NCI-H2107 treated with DMSO at 0.1 percent for 48 hours (cell line): ENCODE data around the gene ENG.
"Not testable (repeated sequence)": the region's sequence is repeated elsewhere in the genome, so short reads cannot be mapped to it uniquely, and the experiment has no call there.

ENCODE experiments used
- DNase-seq: peaks from one replicate; lab custom pipeline; 2025; ENCODE audit not compliant: unreplicated experiment; lab: John Stamatoyannopoulos, UW

ENG gene

GRCh38 chr9:127846443-127847177 lies 7.8 kb downstream of the ENG start:
- DNase-seq = no peak

DNA sequence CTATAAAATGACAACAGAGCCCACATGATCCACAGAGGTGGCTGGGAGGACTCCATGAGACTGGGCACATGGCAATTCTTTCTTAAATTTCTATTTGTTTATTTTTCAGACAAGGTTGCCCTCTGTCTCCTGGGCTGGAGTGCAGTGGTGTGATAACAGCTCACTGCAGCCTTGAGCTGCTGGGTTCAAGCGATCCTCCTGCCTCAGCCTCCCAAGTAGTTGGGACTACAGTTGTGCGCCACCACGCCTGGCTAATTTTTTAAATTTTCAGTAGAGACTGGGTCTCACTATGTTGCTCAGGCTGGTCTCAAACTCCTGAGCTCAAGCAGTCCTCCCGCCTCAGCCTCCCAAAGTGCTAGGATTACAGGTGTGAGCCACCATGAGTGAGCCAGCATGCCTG lies 8.8 kb downstream of the ENG start:
- DNase-seq = not testable (repeated sequence)

DNA sequence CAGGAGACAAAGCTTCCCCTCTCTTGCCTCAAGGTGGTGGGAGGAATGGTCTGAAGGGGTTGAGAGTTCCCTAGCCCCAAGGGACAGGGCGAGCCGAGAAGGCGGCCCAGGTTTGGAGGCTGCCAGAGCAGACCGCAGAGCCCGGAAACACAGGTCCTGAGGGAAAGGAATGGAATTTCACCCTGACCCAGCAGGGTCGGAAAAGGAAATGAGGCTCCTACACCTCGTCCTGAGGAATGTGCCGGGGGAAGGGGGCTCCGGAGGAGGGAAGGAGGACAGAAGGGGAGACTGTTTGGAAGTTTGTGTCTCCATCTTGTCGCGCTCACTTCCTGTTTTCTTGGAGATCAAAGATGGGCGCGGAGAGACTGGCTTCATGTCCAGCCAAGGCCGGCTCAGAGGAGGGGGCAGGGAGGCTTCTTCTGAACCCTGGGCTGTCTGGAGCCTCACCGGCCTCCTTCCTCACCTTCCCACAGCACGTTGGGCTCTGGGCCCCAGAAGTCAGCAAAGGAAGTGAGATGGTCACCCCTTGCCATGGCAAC lies 9.6 kb downstream of the ENG start:
- no peak for DNase-seq

- no peak for DNase-seq
These were observed 13.2 kb downstream of the ENG start for GRCh38 chr9:127841087-127841835.

GRCh38 chr9:127838375-127839078 lies 15.9 kb downstream of the ENG start:
- no peak for DNase-seq

DNA sequence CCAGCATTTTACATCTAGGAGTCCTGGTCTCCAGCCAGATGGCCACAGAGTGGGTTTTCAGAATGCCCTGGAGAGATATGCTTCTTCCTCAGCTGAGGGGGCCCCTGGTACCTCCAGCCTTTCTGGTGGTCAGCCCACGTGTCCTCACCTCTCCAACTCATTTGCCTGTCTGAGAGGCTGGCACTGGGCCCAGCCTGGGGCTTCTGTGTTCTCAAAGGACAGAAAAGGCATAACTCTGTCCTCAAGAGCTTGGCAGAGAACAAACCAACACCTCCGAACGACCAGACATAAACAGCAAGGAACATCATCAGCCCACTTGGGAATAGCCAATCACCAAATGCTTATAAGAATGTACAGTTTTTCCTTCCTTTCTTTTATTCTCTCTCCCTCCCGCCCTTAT lies 17.1 kb downstream of the ENG start:
- no peak for DNase-seq

GRCh38 chr9:127836561-127836960 lies 17.9 kb downstream of the ENG start:
- DNase-seq = not testable (repeated sequence)

- DNase-seq = no peak
These were observed 18.4 kb downstream of the ENG start for GRCh38 chr9:127835991-127836516.

DNA sequence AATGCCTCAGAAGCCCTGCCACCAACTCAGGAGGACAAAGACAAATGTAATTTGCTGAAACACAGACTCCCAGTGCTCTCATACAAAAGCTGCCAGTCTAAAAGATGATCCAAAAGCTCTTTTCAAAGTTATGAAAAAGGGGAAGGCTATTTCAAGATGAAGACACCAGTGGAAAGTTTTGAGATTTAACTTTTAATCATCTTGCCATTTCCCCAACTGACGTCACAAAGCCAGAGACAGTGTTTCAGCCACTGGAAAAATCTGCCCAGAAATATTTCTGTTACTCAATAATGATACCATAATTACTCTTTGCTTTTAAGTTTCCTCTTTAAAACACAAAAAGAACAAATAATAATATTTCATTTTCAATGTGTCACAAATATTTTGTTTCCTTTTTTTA lies 20.9 kb downstream of the ENG start:
- DNase-seq = no peak

DNA sequence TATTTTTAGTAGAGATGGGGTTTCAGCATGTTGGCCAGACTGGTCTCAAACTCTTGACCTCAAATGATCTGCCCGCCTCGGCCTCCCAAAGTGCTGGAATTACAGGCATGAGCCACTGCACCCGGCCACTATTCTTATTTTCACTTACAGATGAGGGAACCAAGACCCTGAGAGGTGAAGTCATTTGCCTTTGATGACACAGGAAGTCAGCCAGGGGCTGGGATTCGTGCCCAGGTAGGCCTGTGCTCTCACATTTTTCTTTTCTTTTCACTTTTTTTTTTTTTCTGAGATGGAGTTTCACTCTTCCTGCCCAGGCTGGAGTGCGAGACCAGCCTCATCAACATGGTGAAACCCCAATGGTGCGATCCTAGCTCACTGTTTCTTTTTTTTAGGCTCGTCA lies 22.2 kb downstream of the ENG start:
- no peak for DNase-seq

GRCh38 chr9:127829205-127829906 lies 25.1 kb downstream of the ENG start:
- no peak for DNase-seq

DNA sequence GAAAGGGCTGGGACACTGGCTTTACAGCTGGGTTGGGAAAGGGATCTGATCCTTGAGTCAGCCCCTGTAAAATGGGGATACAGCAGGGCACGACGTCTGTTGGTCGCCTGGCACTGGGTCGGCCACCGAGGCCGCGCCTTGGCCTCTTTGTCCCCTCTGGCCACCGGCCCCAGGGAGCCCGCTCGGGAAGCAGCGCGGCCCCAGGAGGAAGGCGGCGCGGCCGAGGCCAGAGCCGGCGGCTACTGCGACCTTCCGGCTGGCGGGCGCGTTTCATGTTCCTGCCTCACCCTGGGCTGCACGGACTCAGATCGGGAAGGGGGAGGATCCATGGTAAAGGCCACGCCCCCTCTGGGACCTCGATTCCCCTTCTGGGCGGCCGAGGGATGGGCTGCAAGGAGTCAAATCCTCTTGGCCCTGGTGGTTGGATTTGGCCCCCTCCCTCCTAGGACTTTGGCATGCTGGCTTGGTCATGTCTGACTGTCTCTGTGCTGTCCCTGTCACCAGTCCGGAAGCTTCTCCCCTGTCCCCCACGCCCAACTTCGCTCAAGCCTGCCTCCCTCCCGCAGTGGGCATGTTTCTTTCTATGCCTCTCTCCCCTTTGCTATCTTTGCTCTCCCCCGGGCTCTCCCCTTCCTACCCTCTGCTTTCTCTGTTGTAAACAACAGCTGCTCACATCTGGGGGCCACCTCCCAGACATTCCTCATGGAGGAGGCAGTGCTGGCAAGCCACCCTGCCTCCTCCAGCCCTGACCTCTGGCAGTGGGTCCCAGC lies 26.0 kb downstream of the ENG start:
- no peak for DNase-seq

- DNase-seq = no peak
These were observed 28.1 kb downstream of the ENG start for GRCh38 chr9:127826253-127826913.

DNA sequence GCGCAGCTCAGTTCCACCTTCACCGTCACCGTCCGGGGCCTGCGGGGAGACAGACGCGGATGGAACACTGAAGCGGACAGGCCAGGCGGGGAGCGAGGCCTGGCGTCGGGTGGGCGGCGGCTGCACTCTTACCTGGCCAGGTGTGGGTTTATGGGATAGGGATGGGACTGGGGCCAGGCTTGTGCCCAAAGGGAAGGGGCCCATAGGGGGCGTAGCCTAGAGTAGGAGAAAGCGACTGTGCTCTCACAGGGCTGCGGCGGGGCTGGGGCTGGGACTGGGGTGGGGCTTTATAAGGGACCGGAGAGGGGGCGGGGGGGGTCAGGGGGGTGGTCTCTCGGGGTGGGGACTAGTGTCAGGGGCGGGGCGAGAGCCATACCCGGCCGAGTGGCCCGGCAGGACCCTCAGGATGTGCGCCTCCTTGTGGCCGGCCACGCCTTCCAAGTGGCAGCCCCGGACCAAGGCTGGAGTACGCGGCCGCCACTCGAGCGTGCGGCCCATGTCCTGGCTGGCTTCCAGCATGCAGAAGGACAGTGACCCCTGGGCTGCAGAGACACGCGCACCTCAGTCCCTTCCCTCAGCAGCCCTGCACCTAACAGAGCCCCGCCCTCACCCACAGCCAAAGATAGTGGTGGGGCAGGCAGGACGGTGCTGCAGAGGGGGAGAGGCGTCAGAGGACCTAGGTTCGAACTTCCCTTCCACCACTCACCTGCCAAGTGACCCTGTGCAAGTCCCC lies 29.0 kb downstream of the ENG start:
- no peak for DNase-seq

DNA sequence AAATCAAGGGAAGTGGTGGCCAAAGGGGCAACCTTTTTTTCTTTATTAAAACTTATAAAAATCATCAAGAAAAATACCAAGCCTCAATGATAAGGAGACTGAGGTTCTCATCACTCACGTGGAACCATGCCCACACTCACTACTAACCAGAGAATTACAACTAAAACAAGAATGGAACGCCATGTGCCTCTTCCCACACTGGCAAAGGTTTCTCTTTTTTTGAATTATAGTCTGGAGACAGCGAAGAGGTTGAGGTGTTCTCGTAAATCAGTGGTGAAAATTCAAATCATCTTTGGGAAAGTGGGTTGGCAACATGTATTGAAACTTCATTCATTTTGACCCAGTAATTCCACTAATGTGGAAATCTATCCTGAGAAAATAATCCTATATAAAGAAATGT lies 32.4 kb downstream of the ENG start:
- DNase-seq = no peak

DNA sequence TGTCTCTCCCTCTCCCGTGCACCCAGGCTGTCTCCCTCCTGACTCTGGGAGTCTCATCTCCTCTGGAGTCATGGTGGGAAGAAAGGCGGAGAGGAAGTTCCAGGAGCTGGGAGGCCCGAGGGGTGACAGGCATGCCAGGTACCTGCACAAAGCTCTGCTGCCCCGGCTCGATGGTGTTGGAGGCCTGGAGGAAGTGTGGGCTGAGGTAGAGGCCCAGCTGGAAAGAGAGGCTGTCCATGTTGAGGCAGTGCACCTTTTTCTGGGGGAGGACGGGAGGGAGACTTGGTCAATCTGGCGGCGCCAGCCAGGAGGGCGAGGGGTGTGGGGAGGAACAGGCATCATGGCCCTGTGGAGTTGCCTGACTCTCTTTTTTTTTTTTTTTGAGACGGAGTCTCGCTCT lies 35.9 kb downstream of the ENG start:
- no peak for DNase-seq

GRCh38 chr9:127817881-127818434 lies 36.5 kb downstream of the ENG start:
- no peak for DNase-seq

DNA sequence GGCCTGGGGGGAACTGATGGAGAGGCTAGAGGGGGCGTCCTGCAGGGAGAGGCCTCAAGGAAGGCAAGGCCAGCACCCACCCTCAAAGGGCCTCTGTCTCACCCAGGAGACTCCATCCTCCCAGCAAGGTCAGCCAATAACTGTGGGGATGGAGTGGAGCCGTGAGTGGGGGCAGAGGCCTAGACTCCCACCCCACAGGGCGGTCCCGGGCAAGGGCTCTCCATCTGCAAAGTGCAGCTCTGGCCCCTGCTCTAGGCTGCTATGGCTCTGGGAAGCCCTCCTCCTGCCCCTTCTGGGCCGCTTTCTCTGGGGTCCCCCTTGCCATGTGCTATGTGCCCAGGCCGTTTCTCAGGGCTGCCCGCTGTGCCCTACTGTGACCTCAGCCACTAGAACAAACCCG lies 37.7 kb downstream of the ENG start:
- no peak for DNase-seq

- DNase-seq = no peak
These were observed 38.1 kb downstream of the ENG start for GRCh38 chr9:127816362-127816725.
